NCI-H146 treated with DMSO at 0.1 percent for 48 hours (cell line): ENCODE data around the gene FRMD4A.
"Not testable (repeated sequence)": the region's sequence is repeated elsewhere in the genome, so short reads cannot be mapped to it uniquely, and the experiment has no call there.

Experiments
- DNase-seq: peaks from one replicate; lab custom pipeline; 2025; ENCODE audit not compliant: unreplicated experiment; lab: John Stamatoyannopoulos, UW

Gene FRMD4A

GRCh38 chr10:13959443-13960359 is 371.0 kb downstream of the FRMD4A start:
- no peak for DNase-seq

- no peak for DNase-seq
Measured at GRCh38 chr10:13957856-13958255, 372.9 kb downstream of the FRMD4A start.

GRCh38 chr10:13956826-13957225 is 373.9 kb downstream of the FRMD4A start:
- DNase-seq = no peak

- no peak for DNase-seq
Measured at GRCh38 chr10:13955409-13956068, 375.2 kb downstream of the FRMD4A start.

DNA sequence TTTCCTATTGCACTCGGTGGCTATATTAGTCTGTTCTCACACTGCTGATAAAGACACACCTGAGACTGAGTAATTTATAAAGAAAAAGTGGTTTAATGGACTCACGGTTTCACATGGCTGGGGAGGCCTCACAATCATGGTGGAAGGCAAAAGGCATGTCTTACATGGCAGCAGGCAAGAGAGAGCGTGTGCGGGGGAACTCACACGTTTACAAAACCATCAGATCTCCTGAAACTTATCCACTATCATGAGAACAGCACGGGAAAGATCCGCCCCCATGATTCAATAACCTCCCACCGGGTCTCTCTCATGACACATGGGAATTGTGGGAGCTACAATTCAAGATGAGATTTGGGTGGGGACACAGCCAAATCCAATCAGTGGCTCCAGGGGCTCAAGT is 376.5 kb downstream of the FRMD4A start:
- DNase-seq = not testable (repeated sequence)

DNA sequence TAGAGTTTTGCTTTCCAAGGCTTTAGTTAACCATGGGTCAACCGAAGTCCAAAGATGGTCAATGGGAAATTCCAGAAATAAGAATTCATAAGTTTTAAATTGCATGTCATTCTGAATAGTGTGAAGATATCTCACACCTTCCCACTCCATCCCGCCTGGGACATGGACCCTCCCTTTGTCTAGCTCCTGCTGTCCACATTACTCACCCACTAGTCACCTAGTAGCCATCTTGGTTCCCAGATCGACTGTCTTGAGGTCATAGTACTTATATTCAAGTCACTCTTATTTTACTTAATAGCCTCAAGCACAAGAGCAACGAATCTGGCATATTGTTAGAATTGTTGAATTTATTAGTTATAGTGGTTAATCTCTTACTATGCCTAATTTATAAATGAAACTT is 377.4 kb downstream of the FRMD4A start:
- DNase-seq = no peak

DNA sequence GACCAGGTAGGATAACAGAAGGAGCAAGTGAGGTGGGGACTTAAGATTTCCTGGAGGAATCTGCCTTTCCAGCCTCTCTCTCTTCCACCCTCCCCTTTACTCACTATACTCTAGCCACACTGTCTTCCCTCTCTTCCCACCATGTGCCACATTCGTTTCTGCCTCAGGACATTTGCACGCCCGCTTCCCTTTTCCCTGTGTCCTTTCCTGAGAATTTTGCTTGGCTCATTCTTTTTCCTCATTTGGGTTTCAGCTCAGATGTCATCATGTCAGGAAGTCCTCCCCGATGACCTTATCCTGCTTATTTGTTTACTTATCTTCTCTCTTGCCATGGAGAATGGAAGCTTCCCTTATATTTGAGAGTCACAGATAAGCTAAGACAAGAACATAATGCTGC is 380.2 kb downstream of the FRMD4A start:
- DNase-seq = no peak

DNA sequence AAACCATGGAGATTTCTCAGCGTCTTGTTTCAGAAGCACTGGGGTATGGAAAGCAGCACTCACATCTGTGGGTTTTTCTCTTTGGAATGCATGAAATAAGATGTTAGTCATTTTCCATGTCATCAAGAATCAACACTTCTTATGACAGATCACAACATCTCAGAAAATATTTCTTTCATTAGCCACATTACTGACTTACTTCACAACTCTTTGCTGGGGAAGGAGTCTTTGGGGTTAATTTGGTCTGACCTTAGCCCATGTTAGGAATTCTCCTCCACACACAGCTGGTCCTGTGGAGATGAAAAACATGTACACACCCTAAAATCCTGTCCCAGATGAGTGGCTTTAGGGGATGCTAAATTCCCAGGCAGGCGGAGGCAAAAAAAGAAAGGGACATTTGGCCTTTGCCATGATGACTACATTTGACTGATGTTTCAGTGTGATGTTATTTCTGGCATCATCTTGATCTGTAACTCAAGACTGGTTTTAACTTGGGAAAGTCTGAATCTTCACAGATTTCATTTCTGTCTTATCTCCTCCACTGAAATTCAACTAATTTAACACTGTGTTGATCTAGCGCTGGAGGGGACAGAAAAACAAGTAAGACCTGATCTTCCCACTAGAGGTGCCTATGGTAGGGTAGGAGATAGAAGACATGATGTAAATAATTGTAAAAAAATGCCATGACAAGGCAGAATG is 380.7 kb downstream of the FRMD4A start:
- DNase-seq = no peak

DNA sequence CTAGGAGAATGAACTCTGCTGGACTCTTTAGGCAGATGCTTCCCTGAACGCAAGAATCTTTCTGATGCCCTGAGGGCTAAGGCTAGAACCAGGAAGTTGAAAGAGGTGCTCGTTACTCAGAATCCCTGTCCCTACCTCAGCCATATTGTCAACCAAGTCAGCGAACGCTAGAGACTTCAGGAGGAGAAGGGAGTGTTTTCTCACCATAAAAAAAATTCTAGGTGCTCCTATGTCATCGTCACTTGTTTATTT is 384.6 kb downstream of the FRMD4A start:
- DNase-seq = no peak

GRCh38 chr10:13945390-13946208 is 385.1 kb downstream of the FRMD4A start:
- no peak for DNase-seq

DNA sequence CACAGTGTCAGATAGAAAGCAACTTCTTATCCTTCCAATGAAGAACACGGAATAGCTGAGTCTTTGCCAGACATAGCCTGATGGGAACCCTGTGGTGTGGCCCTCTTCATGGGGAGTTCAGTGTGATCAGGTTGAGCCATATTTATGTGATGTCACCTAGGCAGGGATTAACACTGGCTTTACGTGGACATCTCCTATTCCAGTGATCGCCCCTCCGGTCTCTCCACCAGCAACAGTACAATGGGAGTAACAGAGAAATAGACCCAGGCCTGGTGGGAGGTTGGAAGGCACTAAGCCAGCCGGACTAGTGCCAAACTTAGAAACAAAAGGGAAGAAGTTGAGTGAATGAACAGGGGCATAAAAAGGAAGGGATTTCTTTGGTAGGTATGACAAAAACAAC is 385.9 kb downstream of the FRMD4A start:
- DNase-seq = no peak

- no peak for DNase-seq
Measured at GRCh38 chr10:13943735-13944398, 386.9 kb downstream of the FRMD4A start.

GRCh38 chr10:13942035-13942434 is 388.7 kb downstream of the FRMD4A start:
- no peak for DNase-seq

- no peak for DNase-seq
Measured at GRCh38 chr10:13939391-13939790, 391.3 kb downstream of the FRMD4A start.

DNA sequence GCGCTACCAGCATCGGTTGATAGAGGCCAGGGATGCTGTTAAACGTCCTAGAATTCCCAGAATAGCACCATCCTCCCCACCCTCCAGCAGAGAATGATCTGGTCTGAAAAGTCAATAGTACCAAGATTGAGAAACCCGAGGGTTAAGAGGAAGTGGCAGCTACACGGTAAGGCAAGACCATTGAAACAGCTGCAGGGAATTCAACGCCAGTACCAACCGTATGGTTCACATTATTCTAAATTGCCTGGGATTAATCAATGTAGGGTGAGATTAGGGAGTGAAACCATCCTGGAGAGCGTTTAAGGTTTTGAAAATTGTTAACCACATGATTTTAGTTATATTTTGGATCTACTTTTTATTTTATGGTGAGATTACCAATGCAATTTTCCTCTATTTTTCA is 391.8 kb downstream of the FRMD4A start:
- no peak for DNase-seq

DNA sequence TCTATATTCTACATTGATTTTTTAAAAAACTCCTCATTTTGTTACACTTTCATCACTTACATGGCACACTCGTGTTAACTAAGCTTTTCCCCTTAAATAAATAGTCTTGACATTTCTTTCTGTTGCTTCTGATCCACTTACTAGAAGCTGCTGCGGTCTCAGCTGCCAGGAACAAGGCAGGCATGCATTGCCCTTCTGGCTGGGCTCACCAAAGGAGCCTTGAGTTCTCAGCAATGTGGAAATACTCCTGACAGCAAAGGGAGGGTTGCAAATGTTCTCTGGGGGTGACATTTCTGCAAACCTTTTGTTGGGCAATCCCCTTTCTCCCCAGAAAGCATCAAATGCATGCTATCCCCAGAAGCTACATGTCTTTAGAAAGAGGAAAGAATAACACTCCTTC is 393.9 kb downstream of the FRMD4A start:
- no peak for DNase-seq

- DNase-seq = no peak
Measured at GRCh38 chr10:13930120-13930519, 400.6 kb downstream of the FRMD4A start.

DNA sequence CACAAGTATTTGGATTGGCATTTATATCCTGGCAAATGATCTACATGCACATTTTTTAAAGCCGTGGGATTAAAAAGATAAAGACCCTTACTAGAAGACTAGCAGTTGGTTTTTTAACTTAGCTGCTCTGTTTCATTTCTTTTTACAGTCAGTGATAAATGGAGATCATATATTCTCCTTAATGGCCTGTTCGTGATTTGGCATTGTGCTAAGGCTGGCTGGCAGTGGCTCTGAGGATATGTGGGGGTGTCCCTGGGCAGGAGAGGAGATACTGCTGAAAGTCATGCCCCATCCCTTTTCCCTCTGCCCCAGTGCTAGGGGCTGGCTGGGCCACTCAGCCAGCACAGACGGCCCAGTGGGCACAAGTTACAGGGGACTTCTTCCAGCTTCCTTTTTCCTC is 402.3 kb downstream of the FRMD4A start:
- DNase-seq = no peak

DNA sequence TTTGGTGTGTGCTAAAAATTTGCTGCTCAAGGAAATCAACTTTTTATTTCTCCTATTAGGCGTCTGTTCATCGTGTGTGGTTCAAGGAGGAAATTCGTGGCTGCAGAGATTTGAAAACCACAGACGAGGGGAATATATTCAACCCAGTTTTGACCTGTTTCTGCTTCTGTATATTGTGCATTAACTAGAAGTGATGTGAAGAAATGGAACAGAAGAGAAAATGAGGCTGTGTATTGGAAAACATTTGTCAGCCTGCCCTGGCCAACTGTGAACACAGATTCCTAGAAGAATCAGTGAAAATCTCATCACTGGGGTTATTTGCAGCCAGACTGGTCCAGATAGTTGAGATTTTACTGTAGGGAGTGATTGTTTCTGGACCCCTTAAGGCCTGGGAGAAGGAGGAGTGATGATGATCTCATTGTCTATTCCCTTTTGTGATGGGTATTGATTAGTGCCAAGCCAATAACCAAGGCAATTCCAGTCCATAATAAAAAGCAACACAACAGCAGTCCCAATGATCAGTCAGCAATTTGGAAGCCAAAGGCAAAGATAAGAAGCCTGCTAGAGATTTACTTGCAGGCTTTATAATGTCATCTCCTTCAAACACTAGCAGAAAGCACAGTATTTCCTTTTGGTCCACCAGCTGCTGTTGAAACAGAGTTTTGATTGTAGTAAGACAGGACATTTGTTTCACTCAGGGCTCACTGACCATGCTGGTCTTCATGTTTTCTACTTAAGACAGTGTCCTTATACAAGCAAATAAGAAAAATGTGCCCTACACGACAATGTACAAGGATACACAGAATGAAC is 404.5 kb downstream of the FRMD4A start:
- DNase-seq = no peak
